Measurements from ENCODE around the gene WIZ.

GRCh38 chr19:15437355-15438123 is 12.2 kb downstream of the WIZ start:
- TF ChIP-seq REST (IDR thresholded peaks at IDR 0.05; ENCODE audit: low read depth) (no peak), CEBPB (IDR thresholded peaks at IDR 0.05) (no peak), MAX (IDR thresholded peaks at IDR 0.05) (no peak), RAD21 (IDR thresholded peaks at IDR 0.05; ENCODE audit: low read depth) (no peak), EGR1 (IDR thresholded peaks at IDR 0.05) (no peak), ZBTB7A (IDR thresholded peaks at IDR 0.05; ENCODE audit: low read depth) (no peak), NFIC (IDR thresholded peaks at IDR 0.05) (no peak), YY1 (IDR thresholded peaks at IDR 0.05; ENCODE audit: low read depth) (no peak), FOXM1 (IDR thresholded peaks at IDR 0.05; ENCODE audit: borderline replicate concordance, low read depth) (no peak), TAF1 (IDR thresholded peaks at IDR 0.05; ENCODE audit: low read depth) (no peak), EP300 (IDR thresholded peaks at IDR 0.05; ENCODE audit: borderline replicate concordance) (no peak), TCF12 (IDR thresholded peaks at IDR 0.05; ENCODE audit: low read depth) (no peak), CREB1 (IDR thresholded peaks at IDR 0.05; ENCODE audit: low read depth) (no peak)
